ENCODE results near the gene ECD. TPM values are rescaled to one million over a fixed set of nuclear protein-coding genes. Genes with fewer than 3 reads are reported as not detected.
"Not testable (repeated sequence)": the region's sequence is repeated elsewhere in the genome, so short reads cannot be mapped to it uniquely, and the experiment has no call there.

Gene ECD
- total RNA-seq, 2 experiments from 2014 or later: 34.0 to 34.8 TPM

DNA sequence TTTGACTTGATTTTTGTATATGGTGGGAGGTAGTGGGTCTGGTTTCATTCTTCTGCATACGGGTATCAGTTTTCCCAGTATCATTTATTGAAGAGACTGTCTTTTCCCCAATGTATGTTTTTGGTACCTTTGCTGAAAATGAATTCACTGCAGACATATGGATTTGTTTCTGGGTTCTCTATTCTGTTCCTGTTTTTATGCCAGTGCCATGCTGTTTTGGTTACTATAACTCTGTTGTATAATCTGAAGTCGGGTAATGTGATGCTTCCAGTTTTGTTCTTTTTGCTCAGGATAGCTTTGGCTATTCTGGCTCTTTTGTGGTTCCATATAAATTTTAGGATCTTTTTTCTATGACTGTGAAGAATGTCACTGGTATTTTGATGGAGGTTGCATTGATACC is 836 bp downstream of the ECD start:
- ChIA-PET POLR2A (interaction anchor here (3.2 kb wide), 1 partner anchor 71 kb away, joined by 17 read pairs; the partner anchor contains the start of gene P4HA1), CTCF (interaction anchor here (4.3 kb wide), 1 partner anchor 8 kb away, joined by 18 read pairs; no protein-coding TSS in a partner anchor)

DNA sequence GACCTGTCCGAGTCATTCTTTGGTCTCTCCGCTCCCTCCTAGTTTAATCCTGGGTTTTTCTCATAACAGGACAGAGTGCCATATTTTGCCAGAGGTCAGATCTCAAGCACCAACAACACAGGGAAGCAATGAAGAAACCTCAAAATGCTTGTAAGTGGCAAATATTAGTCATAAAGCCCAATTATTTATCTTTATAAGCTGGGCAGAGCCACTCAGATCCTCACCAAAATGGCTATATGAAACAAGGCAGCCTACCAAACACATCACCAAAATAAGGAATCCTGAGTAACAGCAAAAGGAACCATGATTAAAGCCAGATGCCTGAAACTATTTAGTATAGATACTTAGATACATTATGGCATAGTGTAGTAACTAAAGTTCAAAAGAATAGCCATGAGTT is 4.7 kb downstream of the ECD start:
- ChIA-PET POLR2A (no interaction called here), CTCF (interaction anchor here (1.0 kb wide), 1 partner anchor 11 kb away, joined by 3 read pairs; no protein-coding TSS in a partner anchor)

DNA sequence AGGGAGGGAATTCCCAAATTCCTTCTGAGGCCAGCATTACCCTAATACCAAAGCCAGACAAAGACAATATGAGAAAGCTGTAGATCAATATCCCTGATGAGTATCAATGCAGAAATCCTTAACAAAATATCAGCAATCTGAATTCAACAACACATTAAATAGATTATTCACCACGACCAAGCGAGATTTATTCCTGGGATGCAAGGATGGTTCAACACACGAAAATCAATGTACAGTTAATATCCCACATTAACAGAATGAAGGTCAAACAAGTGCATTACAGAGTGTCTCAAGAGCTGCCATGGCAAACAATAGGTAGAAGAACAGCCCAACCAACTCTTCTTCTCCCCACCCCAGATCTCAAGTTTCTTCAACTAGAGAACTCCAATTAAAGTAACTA is 6.1 kb downstream of the ECD start:
- ChIA-PET POLR2A (no interaction called here), CTCF (no interaction called here)

DNA sequence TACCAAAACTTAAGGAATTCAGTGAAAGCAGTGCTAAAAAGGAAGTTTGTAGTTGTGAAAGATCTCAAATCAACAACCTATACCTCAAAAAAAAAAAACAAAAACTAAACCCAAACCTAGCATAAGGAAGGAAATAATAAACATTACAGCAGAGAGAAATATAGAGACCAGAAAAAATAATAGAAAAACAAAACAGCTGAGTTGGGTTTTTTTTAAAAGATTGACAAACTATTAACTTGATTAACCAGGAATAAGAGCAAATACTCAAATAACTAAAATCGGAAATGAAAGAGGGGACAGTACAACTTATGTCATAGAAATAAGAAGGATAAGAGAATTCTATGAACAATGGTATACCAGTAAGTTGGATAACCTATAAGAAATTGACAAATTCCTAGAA is 6.7 kb downstream of the ECD start:
- POLR2A ChIA-PET: no interaction called here
- CTCF ChIA-PET: interaction anchor here (3.5 kb wide), 1 partner anchor 8 kb away, joined by 18 read pairs; the partner anchor contains the start of genes ECD and FAM149B1

DNA sequence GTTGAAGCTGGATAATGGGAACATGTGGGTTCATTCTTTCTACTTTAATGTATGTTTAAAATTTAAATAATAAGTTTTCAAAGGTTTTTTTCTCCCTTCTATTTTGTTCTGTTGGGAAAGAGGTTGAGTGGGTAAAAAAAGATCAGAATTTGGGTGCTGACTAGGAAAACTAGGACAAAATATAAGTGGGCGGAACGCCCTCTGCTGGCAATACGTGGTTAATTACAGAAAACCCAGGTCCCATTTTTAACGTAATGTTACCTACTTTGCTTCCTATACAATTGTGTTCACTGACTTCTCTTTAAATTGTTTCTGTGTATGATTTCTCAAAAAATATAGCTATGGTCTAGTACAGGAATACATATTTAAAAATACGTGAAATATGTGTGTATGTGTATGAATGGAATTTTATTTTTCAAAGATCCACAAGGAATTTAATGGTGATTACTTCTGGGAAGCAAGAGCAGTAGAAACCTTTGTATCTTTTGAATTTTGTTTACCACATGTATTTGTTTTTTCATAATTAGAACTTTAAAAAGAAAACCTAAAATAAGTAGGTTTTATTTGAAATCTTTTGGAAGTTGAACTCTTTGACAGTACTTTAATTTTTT is 8.7 kb downstream of the ECD start:
- ChIA-PET POLR2A (interaction anchor here (0.6 kb wide), 1 partner anchor 650 kb away, joined by 3 read pairs; no protein-coding TSS in a partner anchor), CTCF (interaction anchor here (0.7 to 3.5 kb wide), 4 partner anchors 10 to 21 kb away, joined by 3 to 18 read pairs (median 4); partner anchors contain the start of genes ECD and FAM149B1)

DNA sequence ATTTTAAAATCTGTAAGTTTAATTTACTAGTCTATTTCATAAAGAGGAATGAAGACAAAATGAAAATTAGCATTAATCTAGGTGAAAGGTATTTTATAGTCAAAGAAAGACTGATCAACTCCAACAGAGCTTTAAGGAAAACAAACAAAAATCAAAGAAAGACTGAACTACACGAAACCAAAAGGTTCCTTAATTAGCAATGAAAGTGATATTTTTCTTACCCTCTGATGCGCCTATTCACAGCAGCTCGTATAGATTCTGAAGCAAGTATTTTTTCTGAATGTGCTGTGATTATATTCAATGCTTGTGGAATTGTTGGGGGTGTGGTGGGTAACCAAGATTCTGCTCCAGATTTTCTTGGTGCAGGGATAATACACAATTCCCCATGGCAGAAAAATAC is 11.8 kb downstream of the ECD start:
- CTCF ChIA-PET: no interaction called here
- POLR2A ChIA-PET: no interaction called here

DNA sequence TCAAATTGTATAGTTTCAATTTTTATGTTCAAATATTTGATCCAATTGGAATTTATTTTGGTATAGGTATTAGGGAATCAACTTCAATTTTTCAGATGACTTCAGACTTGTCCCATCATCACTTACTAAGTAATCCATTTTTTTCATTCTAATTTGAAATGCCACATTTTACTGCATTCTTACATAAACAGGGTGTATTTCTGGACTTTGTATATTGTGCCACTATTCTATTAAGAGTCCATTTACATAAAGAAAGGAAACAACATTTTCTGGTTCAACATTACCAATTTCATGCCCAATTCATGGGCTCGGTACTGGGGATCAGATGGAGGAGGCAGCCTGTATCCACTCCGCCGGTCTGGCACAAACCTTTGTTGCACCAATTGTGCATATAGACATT is 15.8 kb downstream of the ECD start:
- CTCF ChIA-PET: interaction anchor here (0.5 to 1.0 kb wide), 2 partner anchors 11 to 308 kb away, joined by 3 read pairs; no protein-coding TSS in a partner anchor
- POLR2A ChIA-PET: no interaction called here

DNA sequence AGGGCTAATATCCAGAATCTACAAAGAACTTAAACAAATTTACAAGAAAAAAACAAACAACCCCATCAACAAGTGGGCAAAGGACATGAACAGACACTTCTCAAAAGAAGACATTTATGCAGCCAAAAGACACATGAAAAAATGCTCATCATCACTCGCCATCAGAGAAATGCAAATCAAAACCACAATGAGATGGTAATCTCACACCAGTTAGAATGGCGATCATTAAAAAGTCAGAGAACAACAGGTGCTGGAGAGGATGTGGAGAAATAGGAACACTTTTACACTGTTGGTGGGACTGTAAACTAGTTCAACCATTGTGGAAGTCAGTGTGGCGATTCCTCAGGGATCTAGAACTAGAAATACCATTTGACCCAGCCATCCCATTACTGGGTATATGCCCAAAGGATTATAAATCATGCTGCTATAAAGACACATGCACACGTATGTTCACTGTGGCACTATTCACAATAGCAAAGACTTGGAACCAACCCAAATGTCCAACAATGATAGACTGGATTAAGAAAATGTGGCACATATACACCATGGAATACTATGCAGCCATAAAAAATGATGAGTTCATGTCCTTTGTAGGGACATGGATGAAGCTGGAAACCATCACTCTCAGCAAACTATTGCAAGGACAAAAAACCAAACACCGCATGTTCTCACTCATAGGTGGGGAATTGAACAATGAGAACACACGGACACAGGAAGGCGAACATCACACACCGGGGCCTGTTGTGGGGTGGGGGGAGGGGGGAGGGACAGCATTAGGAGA is 17.0 kb downstream of the ECD start:
- POLR2A ChIA-PET, CTCF ChIA-PET: not testable (repeated sequence)

DNA sequence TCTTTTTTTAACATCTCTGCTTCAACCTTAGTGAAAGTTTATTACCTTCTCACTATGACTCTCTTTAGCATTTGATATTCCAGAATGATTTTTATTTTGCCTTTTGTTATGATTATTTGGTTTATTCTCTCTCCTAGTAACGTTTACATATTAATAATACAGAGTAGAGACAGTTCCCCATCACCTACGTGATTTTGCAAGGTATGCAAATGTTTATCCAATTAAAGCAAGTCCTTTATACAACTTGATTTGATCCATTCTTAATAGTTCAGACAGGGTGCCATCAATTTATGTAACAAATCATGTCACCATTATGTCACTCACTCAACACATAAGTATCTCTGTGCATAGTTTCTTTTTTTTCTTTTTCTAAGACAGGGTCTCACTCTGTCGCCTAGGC is 26.2 kb downstream of the ECD start:
- ChIA-PET POLR2A (no interaction called here), CTCF (no interaction called here)

DNA sequence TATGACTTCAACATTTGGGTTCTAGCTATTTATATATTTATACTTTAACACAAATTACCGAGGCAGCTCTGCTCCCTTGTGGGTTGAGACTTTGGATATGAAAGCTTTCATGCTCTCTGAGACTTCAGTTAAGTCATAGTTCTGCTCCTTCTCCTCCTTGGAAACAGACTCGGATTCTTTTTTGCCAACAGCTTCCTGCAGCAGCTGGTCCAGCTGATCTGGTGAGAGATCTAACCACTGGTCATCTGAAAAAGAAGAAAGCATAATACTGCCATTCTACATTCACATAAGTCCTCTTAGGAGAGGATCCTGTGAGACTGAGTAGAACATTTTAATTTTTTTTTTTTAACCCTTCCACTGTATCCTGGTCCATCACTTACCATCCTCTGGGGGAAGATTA is 28.6 kb downstream of the ECD start:
- CTCF ChIA-PET: interaction anchor here (0.5 kb wide), 1 partner anchor 21 kb away, joined by 3 read pairs; no protein-coding TSS in a partner anchor
- POLR2A ChIA-PET: no interaction called here

DNA sequence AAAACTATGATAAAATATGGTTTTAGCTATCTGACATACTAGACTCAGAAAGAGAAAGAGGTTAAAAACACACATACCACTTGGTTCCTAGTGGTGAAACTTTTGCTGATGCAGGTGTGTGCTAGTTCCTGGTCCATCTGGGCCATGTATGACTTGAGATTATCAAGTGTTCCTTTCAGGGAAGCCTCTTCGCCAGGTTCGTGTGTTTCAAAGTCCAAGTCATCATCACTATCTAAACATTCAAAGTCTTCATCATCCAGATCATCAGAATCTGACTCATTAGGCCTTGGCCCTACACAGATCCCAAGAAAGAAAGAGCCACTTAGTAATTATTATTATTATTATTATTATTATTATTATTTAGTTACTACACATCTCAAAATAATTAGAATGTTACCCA is 31.2 kb downstream of the ECD start:
- CTCF ChIA-PET: no interaction called here
- POLR2A ChIA-PET: no interaction called here

DNA sequence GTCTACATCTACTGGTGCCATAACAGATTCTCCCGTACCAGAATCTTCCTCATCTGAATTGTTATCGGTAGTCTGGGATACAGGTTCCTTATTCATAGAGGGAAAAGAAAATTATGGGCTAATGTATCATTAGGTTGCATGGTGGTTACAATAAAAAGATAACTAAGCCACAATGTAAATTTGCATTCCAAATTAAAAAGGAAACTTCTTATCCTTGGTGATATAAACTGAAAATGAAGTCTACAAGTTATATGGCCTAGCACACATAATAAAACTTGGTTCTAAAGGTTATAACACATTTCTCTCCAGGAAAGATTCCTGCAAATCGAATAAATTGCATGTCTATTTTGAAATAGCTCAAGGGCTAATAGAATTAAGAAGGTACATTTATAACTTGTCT is 33.1 kb downstream of the ECD start:
- CTCF ChIA-PET: no interaction called here
- POLR2A ChIA-PET: interaction anchor here (0.5 kb wide), 1 partner anchor 30 kb away, joined by 4 read pairs; no protein-coding TSS in a partner anchor

DNA sequence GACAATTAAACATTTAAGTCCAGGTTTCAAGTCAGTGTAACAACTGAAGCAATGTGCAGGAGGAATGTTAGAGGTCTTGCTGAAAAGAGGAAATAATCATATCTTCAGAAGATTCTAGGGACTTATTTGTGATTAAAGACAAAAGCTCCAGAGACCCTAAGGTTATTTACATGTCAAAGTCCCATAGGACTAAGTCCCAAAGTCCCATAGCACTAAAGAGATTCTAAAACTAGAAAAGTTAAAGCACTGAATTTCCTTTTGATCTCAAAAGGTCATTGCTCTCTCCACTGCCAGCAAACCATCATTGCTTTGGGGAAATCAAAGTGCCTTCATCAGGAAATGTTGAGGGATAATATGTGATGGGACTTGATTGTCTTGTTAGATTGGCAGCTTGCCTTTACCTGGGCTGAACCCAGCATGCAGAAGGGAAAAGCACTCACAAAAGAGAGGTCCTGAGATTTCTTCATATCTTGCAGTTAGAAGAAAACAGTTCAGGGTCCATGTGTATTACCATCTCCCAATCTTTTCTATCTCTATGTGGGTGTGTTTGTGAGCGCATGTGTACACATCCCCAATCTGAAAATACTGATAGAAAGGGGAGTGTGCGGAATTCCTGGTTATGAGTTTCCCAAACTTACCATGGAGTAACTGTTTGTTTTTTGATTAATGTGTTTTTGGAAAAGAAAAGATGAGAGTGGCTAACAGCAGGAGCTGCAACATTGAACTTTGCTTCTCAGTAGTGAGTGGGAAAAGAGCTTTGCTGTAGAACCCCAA is 35.7 kb downstream of the ECD start:
- ChIA-PET CTCF (no interaction called here), POLR2A (no interaction called here)

DNA sequence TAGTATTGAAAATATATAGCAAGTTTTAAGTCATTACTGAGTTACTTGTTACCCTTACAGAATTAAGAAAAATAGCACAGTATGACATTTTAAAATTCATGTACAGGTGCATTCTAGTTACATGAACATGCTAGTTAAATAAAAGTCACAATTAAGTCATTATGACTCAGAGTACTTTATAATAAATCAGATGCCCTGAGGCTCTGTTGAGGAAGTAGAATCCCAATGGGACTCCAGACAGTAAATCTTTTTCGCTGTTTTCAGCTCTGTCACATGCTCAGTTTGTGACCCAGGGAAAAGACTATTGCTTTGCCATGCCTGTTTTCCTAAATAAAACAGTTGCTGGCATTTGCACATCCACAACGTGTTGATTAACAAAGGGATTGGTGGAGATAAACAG is 36.5 kb downstream of the ECD start:
- ChIA-PET CTCF (no interaction called here), POLR2A (no interaction called here)

DNA sequence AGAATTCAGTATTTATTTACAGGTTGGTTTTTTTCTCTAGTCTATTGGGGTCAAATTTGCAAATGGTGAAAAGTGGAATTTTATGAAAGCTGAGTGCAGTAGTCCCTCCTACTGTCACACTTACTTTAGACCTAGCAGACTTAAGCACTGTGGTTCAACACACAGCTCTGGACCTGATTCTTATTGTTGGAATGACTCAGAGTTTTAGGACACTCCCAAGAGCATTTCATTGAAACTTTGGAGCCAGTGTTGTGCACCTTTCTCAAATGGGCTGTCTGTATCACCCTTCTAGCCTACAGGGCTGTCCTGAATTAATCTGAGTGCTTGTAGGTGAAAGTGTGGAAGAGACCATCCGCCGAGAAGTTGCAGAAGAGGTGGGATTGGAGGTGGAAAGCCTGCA is 41.5 kb downstream of the ECD start:
- POLR2A ChIA-PET: no interaction called here
- CTCF ChIA-PET: no interaction called here

DNA sequence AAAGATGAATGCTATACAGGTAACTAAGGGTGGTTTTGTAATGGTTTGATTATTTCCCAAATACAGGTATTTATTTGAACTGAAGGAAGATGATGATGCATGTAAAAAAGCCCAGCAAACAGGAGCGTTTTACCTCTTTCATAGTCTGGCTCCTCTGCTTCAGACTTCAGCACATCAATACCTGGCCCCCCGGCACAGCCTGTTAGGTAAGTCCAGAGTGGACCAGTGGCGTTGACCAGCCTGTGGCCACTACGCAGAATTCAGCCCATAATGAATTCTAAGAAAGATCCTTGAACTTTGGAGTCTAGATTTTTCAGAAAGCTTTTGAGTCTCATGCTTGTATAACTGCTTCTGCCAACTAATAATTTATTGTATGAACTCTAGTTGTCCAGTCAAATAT is 47.9 kb downstream of the ECD start:
- CTCF ChIA-PET: no interaction called here
- POLR2A ChIA-PET: no interaction called here

DNA sequence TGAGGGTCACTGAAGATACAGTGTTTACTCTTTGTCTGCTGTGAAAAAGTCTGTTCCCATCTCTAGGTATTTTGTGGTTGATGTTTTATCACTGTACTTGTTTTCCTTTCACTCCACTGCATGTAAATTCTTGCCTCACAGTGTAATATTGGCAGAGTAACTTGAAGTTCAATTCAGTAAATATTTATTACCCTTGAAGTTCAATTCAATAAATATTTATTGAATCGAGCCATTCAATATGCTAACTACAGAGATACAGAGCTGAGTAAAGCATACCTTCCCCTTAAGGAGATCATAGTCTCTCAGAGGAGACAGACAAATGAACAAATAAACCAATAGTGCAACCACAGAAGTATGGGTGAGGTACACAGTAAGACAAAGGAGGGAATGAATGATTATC is 48.4 kb downstream of the ECD start:
- POLR2A ChIA-PET: no interaction called here

DNA sequence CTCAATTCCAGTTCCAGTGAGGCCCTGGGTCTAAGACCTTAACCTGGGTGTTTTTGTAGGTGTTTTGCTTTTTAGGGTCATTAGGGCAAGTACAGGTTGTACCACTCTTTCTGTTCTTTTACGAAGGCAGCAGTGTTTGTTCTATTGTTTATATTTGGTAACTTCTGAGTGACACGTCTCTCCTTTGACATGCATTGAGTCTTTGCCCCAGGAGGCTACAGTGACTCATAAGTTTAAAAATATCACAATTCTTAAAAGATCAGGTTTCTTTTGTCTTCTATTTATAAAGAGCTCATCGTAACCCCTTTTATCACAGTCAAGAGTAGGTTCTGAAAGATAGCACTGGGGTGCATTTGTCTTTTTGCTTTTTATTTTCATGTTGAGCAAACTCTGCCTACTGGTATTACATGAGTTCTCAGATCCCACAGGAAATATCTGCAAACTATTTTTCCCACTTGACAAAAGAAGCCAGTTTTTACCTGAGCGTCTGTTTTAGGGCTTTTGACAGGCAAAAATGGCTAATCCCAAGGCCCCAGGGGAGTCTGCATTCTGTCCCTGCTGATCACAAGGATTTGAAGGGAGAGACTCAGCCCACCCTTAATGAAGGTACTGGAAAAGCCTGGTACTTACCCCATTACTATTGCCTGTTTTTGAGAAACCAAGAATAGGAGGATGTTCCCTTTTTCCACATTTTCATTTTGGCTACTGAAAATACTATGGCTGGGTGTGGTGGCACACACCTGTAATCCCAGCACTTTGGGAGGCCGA is 49.6 kb downstream of the ECD start:
- POLR2A ChIA-PET: no interaction called here
- CTCF ChIA-PET: no interaction called here

More for the DNA sequence above, 48.4 kb downstream of the ECD start:
- CTCF ChIA-PET: no interaction called here

DNA sequence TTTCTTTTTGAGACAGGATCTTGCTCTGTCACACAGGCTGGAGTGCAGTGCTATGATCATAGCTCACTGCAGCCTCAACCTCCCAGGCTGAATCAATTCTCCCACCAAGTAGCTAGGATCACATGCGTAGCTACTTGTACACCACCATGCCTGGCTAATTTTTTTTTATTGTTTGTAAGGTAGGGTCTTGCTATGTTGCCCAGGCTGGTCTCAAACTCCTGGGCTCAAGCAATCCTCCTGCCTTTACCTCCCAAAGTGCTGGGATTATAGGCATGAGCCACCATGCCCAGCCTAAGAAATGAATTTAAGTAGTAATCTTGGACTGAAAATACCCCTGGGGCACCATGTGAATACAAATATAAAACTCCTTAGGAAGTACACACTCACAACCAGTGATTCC is 51.8 kb downstream of the ECD start:
- CTCF ChIA-PET: no interaction called here
- POLR2A ChIA-PET: interaction anchor here (0.5 kb wide), 1 partner anchor 20 kb away, joined by 8 read pairs; no protein-coding TSS in a partner anchor

DNA sequence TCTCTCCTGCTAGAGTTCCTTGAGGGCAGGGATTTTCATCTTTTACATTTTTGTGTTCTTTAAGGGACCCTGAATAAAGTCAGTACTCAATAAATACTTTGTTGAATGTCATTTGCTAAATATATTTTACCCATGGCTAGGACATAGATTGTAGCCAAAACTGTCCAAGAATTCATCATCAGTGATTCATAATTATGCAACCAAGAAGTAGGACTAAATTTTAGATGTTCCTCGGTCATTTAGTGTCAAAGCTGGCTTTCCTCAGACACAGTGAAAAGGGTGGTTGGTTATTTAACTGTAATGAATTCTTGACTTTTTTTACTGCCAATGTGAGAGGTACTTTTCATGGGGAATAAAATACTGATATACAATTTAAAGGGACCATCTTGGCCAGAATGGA is 54.3 kb downstream of the ECD start:
- POLR2A ChIA-PET: no interaction called here
- CTCF ChIA-PET: no interaction called here

All from activated CD8-positive, alpha-beta memory T cell treated with anti-CD3 and anti-CD28 coated beads for 36 hours (primary cell).